Measurements from ENCODE around the gene LITAFD. TPM values are rescaled to one million over a fixed set of nuclear protein-coding genes. Genes with fewer than 3 reads are reported as not detected.

Gene LITAFD
- polyA plus RNA-seq, 1 donor from 2014 or later = not detected

DNA sequence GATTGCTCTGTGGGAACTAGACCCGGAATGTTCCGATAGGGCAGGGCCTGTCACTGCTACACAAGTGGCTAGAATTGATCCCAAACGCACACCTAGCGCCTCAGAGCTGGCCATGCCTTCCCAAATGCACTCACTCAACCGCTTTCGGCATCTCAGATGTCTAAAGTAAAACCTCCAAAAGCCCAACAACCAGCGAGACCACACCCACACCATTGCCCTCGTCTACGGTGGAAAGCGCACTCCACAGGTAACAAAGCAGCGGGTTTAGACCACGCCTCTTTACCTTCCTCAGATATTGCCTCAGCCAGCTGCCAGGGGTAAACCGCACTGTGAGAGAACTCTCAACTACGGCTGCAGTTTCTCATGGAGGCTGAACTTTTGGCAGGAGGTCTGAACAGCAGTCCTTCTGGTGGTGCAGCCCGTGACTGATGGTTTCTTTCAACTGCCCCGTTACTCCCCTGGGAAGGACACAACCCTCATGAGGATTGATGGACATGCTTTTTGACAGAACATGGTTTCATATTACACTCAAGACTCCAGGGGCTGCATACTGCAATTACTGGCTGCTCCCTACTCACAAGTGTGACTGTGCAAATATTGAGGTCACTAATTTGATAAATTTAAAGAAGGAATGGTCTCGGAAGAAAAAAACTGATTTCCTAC is 47.1 kb downstream of the LITAFD start:
- no peaks in the 10 kb centered on the region for H3K9me2 ChIP-seq (ENCODE audit: insufficient read depth, low read length)
- no peak overlapping the region for H3K4me3 ChIP-seq (ENCODE audit: low read length)
- no peak overlapping the region for H3K9ac ChIP-seq (ENCODE audit: low read length)
- peaks cover 3% of the 10 kb centered on the region for H3K36me3 ChIP-seq (ENCODE audit: insufficient read depth, low read length)
- no peaks in the 10 kb centered on the region for H3K27me3 ChIP-seq (ENCODE audit: insufficient read depth, low read depth, low read length)
- H3K9me3 ChIP-seq (ENCODE audit: low read length) = no peaks in the 10 kb centered on the region
- no peak overlapping the region for H3K27ac ChIP-seq (ENCODE audit: low read length)
- H4K20me1 ChIP-seq (ENCODE audit: insufficient read depth) = peaks cover 12% of the 10 kb centered on the region
- no peaks in the 10 kb centered on the region for H3F3A ChIP-seq (ENCODE audit: insufficient read depth, low read length, poor library complexity, severe bottlenecking)
- H2AFZ ChIP-seq (ENCODE audit: low read depth, low read length) = no peak overlapping the region
- peaks cover 54% of the 10 kb centered on the region for H3K79me2 ChIP-seq (replicated peaks; ENCODE audit: insufficient read depth, low read length)
- no peak overlapping the region for H3K4me2 ChIP-seq (ENCODE audit: low read length)
- no peak for TF ChIP-seq EP300 (conservative IDR thresholded peaks at IDR 0.05; ENCODE audit: poor library complexity, severe bottlenecking)
- TF ChIP-seq, protein P1, sequence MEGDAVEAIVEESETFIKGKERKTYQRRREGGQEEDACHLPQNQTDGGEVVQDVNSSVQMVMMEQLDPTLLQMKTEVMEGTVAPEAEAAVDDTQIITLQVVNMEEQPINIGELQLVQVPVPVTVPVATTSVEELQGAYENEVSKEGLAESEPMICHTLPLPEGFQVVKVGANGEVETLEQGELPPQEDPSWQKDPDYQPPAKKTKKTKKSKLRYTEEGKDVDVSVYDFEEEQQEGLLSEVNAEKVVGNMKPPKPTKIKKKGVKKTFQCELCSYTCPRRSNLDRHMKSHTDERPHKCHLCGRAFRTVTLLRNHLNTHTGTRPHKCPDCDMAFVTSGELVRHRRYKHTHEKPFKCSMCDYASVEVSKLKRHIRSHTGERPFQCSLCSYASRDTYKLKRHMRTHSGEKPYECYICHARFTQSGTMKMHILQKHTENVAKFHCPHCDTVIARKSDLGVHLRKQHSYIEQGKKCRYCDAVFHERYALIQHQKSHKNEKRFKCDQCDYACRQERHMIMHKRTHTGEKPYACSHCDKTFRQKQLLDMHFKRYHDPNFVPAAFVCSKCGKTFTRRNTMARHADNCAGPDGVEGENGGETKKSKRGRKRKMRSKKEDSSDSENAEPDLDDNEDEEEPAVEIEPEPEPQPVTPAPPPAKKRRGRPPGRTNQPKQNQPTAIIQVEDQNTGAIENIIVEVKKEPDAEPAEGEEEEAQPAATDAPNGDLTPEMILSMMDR (IDR thresholded peaks at IDR 0.05; ENCODE audit: poor library complexity, severe bottlenecking) = no peak
- TF ChIP-seq POLR2AphosphoS5 (IDR thresholded peaks at IDR 0.05) = no peak
- TF ChIP-seq EZH2 (IDR thresholded peaks at IDR 0.05; ENCODE audit: borderline replicate concordance, insufficient read depth, low read length, poor library complexity, severe bottlenecking) = no peak
- no peak for TF ChIP-seq SMC3 (conservative IDR thresholded peaks at IDR 0.05; ENCODE audit: poor library complexity)
- TF ChIP-seq REST (IDR thresholded peaks at IDR 0.05; ENCODE audit: borderline replicate concordance) = no peak
- TF ChIP-seq MXI1 (conservative IDR thresholded peaks at IDR 0.05; ENCODE audit: poor library complexity, severe bottlenecking) = no peak
- TF ChIP-seq RAD21 (conservative IDR thresholded peaks at IDR 0.05) = no peak
- no peak for TF ChIP-seq TAF1 (IDR thresholded peaks at IDR 0.05; ENCODE audit: low read depth)

DNA sequence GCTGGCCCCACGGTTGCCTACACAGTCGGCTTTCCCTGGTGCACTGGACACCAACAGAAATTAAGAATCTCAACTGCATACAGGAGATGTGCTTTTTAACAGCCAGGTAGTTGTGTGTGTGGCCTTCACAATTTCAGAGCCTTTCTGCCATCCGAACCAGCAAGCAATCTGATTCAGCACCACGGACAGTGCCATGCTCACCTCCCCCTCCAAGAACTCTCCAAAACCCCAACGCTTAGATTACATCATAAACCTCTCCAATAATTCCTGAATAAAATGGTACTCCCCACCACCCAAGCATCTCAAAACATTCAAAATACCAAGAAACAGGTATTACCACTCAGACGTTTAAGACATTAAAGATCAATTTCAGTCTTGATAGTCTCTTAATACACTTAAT is 49.7 kb downstream of the LITAFD start:
- H3K27me3 ChIP-seq (ENCODE audit: insufficient read depth, low read depth, low read length) = no peaks in the 10 kb centered on the region

More for the DNA sequence above, 49.7 kb downstream of the LITAFD start:
- Histone ChIP-seq H3K4me2 (ENCODE audit: low read length) (no peak overlapping the region), H4K20me1 (ENCODE audit: insufficient read depth) (peaks cover 8% of the 10 kb centered on the region), H3K9ac (ENCODE audit: low read length) (no peak overlapping the region), H3K4me3 (ENCODE audit: low read length) (no peak overlapping the region), H2AFZ (ENCODE audit: low read depth, low read length) (no peak overlapping the region), H3K36me3 (ENCODE audit: insufficient read depth, low read length) (peaks cover 3% of the 10 kb centered on the region), H3K9me2 (ENCODE audit: insufficient read depth, low read length) (no peaks in the 10 kb centered on the region), H3K79me2 (replicated peaks; ENCODE audit: insufficient read depth, low read length) (peaks cover 62% of the 10 kb centered on the region), H3F3A (ENCODE audit: insufficient read depth, low read length, poor library complexity, severe bottlenecking) (no peaks in the 10 kb centered on the region), H3K9me3 (ENCODE audit: low read length) (no peaks in the 10 kb centered on the region), H3K27ac (ENCODE audit: low read length) (no peak overlapping the region)
- TF ChIP-seq, protein P1 (IDR thresholded peaks at IDR 0.05; ENCODE audit: poor library complexity, severe bottlenecking) = no peak
- TF ChIP-seq REST (IDR thresholded peaks at IDR 0.05; ENCODE audit: borderline replicate concordance) (no peak), EP300 (conservative IDR thresholded peaks at IDR 0.05; ENCODE audit: poor library complexity, severe bottlenecking) (no peak), SMC3 (conservative IDR thresholded peaks at IDR 0.05; ENCODE audit: poor library complexity) (no peak), RAD21 (conservative IDR thresholded peaks at IDR 0.05) (no peak), EZH2 (IDR thresholded peaks at IDR 0.05; ENCODE audit: borderline replicate concordance, insufficient read depth, low read length, poor library complexity, severe bottlenecking) (no peak), MXI1 (conservative IDR thresholded peaks at IDR 0.05; ENCODE audit: poor library complexity, severe bottlenecking) (no peak), POLR2AphosphoS5 (IDR thresholded peaks at IDR 0.05) (no peak), TAF1 (IDR thresholded peaks at IDR 0.05; ENCODE audit: low read depth) (no peak)
